ENCODE measurements around the gene PPIA.

PPIA gene

GRCh38 chr7:44796504-44797328, at the start of gene PPIA:
Gene PPIA (plus strand): TSS chr7:44796681. CDS start chr7:44796725, 44 bp downstream.
- DNase-seq (ENCODE audit: low read depth in 2 of 2): peak; percentile 98 to 99

DNA sequence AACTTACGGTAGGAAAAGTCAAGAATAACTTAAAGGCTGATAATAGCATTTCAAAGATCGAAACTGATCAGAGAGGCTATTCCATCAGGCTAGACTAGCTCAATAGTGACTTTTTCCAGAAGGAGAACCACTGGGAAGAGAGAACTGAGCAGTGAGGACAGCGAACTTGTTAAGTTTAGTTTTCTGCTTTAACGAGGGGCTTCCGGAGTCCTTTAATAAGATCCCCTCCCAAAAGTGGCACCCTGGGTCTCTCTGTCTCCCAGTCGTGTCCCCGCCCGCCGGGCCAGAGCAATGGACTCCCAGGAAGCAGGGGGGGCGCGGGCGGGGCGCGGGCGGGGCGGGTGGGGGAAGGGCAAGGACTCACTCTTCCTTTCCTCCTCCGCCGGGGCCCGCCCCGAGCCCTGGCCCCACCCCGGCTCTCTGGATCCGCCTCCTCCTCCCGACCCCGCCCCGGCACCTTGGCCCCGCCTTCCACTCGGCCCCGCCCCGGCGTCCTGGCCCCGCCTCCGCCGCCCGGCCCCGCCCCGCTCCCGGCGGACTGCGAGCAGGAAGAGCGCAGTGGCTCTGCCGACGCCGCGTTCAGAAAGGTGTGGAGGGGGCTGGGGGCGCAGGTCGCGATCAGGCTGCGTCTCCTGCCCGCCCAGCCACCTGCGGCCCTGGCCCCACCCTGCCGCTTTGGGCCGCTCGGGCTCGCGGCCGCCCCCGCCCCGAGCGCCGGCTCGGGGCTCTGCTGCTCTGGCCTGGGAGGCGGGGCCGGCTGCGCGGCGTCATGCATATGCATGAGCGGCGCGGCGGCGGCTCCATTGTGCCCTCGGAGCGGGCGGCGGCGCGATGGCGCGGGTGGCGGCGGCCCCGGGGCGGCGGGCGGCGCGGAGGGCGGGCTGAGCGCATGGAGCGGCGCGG, 48.2 kb upstream of the PPIA start, which contains the start of gene ZMIZ2:
Gene ZMIZ2, plus strand, starts transcription at position 803 of the 903 bp plus-strand sequence. CDS start 7,403 bp downstream, outside the sequence.
- peak; percentile 87 to 90 for DNase-seq (ENCODE audit: low read depth in 2 of 2)

- DNase-seq (ENCODE audit: low read depth in 2 of 2): no peak
These were observed 47.3 kb upstream of the PPIA start for GRCh38 chr7:44748948-44749731.

DNA sequence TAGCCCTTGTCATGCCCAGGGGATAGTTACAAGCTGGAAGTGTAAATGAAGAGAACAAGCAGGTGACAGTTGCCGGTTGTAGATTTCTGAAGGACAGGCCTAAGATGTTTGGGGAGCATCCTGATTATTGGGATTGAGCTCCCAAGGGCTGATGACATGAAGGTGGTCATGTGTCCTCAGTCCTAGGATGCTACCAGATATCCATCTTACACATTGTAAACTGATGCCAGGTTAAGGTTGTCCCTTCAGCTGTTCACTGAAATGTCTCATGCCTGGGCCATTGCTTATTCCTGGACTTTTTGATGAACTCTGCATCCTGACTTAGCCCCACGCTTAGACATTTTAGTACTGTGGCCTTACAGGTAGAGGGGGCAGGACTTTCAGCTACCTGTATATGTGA, 46.5 kb upstream of the PPIA start:
- DNase-seq (ENCODE audit: low read depth in 2 of 2): no peak

- no peak for DNase-seq (ENCODE audit: low read depth in 2 of 2)
These were observed 46.1 kb upstream of the PPIA start for GRCh38 chr7:44750424-44750823.

DNA sequence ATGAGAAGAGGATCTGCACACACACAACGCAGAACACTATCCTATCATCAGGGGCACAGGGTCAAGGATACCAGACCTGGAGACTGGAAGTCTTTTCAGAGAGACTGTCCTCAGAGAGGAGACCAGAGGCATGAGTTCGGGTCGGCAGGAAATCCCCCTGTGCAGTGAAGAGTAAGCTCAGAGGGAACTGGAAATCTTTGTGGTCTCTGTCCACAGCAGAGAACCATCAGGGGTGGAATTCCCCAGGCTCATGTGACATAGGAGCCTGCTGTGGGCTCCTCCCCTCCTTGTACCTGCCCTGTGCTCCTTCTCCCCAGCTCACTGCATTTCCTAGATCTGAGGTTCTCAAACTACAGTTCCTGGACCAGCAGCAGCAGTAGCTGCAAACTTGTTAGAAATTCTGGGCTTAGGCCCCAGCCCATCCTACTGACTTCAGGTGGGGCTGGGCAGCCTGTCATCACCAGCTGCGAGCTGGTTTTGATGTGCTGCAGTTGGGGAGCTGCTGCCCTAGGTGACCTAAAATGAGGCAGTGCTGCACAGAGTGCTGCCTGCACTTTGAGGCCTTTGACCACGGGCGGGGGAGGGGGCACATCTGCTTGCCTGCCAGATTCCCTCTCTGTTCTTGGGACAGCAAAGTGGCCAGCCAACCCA, 45.4 kb upstream of the PPIA start:
- peak in 1 of 2 donors; percentile 22 for DNase-seq (ENCODE audit: low read depth in 2 of 2)

DNA sequence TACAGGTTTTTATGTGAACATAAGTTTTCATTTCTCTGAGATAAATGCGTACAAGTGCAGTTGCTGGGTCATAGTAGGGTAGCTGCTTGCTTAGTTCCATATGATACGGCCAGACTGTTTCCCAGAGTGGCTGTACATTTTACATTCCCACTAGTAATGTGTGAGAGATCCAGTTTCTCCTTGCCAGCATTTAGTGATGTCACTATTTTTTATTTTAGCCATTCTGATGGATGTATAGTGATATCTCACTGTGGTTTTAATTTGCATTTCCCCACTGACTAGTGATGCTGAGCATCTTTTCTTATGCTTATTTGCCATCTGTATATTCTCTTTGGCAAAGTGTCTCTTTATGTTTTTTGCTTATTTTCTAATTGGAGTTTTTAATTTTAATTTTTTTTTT, 43.7 kb upstream of the PPIA start:
- no peak for DNase-seq (ENCODE audit: low read depth in 2 of 2)

DNA sequence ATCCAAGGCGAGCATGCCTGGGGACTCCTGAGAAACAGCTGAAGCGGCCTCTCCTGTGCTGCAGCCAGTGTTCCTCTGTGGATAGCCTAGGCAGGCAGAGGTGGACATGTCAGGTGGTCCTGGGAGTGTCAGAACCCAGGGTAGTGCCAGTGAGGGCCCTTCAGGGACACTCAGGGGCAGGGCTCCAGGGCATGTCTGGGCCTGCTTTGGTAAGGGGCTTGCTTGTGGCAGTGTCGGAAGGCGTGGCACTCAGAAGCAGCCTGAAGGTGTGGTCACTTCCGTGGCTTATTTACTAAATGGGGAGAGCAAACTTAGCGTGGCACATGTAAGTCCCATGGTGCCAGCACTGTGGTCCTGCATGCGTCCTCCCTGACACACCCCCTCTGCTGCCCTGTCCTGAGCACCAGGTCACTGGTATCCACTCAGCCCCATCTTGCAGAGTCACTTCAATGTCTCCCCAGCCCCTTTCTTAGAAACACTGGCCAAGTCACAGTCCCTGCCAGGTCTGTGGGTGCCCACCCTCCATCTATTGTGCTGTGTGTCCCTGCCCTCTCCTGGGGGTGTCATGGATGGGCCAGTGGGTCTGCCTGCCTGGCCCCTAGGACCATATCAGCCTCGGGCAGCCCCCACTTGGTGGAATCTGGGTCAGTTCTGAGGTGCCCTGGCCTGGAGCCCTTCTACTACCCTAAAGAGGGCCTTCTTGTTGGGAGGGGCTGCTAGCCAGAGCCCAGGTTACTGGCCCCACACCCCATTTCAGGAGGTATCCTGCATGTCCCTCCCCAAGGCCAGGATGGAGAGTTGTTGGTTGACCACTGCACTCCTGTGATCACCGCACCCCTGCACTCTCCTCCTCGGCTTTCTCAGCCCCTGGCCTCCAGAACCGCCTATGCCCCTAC, 41.4 kb upstream of the PPIA start:
- DNase-seq (ENCODE audit: low read depth in 2 of 2): no peak

- DNase-seq (ENCODE audit: low read depth in 2 of 2): no peak
These were observed 40.5 kb upstream of the PPIA start for GRCh38 chr7:44755698-44756627.

DNA sequence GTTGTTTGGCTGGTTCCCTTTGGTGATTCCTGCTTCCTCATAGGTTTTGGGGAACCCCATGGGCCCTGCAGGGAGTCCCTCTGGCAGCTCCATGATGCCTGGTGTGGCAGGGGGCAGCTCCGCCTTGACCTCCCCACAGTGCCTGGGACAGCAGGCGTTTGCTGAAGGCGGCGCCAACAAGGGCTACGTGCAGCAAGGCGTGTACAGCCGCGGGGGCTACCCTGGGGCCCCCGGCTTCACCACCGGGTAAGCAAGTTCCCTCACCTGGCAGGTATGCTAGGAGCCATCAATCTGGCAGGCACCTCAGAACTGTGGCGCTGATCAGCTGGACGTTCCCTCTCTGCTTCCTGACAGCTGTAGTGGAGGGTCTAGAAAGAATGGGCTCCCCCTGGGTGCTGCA, 39.6 kb upstream of the PPIA start:
- DNase-seq (ENCODE audit: low read depth in 2 of 2): no peak

DNA sequence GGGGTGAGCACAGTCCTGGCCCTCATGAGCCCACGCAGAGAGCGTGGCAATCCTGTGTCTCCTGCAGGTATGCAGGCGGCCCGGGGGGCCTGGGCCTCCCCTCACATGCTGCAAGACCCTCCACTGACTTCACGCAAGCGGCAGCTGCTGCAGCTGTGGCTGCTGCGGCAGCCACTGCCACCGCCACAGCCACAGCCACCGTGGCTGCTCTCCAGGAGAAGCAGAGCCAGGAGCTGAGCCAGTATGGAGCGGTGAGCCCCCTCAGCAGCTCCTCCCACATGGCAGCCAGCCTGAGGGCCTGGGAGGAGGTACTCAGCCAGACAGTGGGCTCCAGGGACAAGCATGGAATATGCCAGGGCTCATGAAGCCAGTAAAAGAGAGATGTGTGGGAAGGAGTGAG, 39.2 kb upstream of the PPIA start:
- DNase-seq (ENCODE audit: low read depth in 2 of 2): no peak

- no peak for DNase-seq (ENCODE audit: low read depth in 2 of 2)
These were observed 38.7 kb upstream of the PPIA start for GRCh38 chr7:44757739-44758138.

DNA sequence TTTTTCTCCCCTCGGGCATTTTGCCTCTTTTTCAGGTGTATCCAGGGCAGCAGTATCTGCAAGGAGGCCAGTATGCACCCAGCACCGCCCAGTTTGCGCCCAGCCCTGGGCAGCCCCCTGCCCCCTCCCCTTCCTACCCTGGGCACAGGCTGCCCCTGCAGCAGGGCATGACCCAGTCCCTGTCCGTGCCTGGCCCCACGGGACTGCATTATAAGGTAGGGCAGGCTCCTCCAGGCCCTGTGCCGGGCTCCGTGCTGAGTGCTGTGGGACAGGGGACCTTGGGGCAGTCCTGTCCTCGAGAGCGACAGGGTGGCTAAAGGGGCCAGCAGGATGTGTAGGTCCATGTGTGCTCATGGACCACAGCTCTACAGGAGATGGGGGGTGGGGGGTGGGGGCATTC, 37.2 kb upstream of the PPIA start:
- no peak for DNase-seq (ENCODE audit: low read depth in 2 of 2)

DNA sequence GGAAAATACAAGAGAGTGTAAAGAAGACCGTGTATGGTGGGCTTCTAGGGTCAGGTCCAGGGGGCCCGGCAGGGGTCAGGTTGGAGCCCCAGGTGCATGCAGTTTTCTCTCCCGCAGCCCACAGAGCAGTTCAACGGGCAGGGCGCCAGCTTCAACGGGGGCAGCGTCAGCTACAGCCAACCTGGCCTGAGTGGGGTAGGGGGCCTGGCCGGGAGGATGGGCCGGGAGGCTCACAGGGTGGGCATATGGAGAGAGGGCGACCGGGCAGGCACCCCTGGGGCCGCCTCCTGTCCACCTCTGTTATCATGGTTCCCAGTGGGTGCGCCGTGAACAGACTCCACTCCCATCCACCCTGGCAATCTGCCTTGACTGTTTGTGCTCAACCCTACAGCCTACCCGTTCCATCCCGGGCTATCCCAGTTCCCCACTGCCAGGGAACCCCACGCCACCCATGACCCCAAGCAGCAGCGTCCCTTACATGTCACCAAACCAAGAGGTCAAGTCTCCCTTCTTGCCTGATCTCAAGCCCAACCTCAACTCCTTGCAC, 36.4 kb upstream of the PPIA start:
- DNase-seq (ENCODE audit: low read depth in 2 of 2): no peak

DNA sequence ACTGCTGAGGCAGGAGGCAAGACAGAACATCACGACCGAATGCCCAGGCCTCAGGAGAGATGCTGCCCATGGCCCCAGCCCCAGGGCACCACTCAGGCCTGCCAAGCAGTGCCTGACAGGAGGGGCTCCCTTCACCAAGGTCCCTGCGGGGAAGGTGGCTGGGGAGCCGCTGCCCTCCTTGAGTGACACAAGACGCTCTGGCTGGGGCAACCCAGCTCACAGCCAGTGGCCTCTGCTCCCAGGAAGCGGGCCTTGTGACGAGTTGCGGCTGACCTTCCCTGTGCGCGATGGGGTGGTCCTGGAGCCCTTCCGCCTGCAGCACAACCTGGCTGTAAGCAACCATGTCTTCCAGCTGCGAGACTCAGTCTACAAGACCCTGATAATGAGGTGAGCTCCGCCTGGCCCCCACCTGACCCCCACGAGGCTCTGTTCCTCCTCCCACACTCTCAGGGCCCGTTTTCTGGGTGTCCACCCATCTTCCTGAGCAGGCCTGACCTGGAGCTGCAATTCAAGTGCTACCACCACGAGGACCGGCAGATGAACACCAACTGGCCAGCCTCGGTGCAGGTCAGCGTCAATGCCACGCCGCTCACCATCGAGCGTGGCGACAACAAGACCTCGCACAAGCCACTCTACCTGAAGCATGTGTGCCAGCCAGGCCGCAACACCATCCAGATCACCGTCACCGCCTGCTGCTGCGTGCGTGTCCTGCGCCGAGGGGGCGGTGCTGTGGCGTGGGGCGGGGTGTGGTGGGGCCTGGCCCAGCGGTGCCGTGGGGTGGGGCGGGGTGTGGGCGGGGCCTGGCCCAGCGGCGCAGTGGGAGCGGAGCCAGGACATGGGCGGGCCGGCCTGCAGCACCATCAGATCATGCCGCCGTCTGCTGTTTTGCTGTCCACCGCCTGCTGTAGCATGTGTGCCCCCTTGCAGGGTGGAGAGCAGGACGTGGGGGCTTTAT, 35.0 kb upstream of the PPIA start:
- DNase-seq (ENCODE audit: low read depth in 2 of 2): no peak

- no peak for DNase-seq (ENCODE audit: low read depth in 2 of 2)
These were observed 34.2 kb upstream of the PPIA start for GRCh38 chr7:44762300-44762699.

- DNase-seq (ENCODE audit: low read depth in 2 of 2): no peak
These were observed 33.6 kb upstream of the PPIA start for GRCh38 chr7:44762726-44763522.

Data from stimulated activated CD4-positive, alpha-beta T cell treated with anti-CD3 and anti-CD28 coated beads, Interleukin-15, amount 100 ng/mL, for 48 hours (primary cell).